ENCODE measurements around the gene CPTP.

The CPTP gene

GRCh38 chr1:1296070-1297061 lies 28.2 kb upstream of the CPTP start:
- Histone ChIP-seq H2BK15ac (ENCODE audit: low read length) (no peak overlapping the region), H3K27me3 (ENCODE audit: control insufficient read depth in 3 of 3, insufficient read depth in 3 of 3, low read depth in 1 of 3, low read length in 3 of 3) (no peaks in the 10 kb centered on the region), H3K4ac (ENCODE audit: low read length) (no peak overlapping the region), H3K18ac (ENCODE audit: low read length) (no peak overlapping the region), H4K8ac (ENCODE audit: low read depth, low read length) (peak overlapping the region; percentile 43), H3K14ac (ENCODE audit: low read length) (no peak overlapping the region), H2AK5ac (ENCODE audit: low read depth, low read length) (no peak overlapping the region), H3K4me2 (ENCODE audit: insufficient read depth, low read length, poor library complexity, severe bottlenecking) (no peak overlapping the region), H3K4me1 (ENCODE audit: control insufficient read depth in 2 of 2, insufficient read depth in 1 of 2, low read depth in 1 of 2, low read length in 2 of 2) (no peaks in the 10 kb centered on the region), H3K9ac (ENCODE audit: low read depth, low read length, poor library complexity) (peak overlapping the region; percentile 70), H3K79me1 (ENCODE audit: low read depth, low read length) (peaks cover 4% of the 10 kb centered on the region), H2BK5ac (ENCODE audit: low read length) (no peak overlapping the region), H3K4me3 (ENCODE audit: low read length in 2 of 2) (peak overlapping the region in 1 of 2 donors; percentile 68), H2AFZ (ENCODE audit: low read length) (no peak overlapping the region), H2BK12ac (ENCODE audit: low read length) (no peak overlapping the region), H2BK120ac (ENCODE audit: low read depth, low read length) (no peak overlapping the region), H3K36me3 (replicated peaks in 1 of 2; ENCODE audit: control insufficient read depth in 2 of 2, insufficient read depth in 2 of 2, low read length in 2 of 2) (peaks cover 3 to 31% of the 10 kb centered on the region in 2 donors), H4K91ac (ENCODE audit: low read depth, low read length, poor library complexity) (no peak overlapping the region), H3K27ac (replicated peaks; ENCODE audit: low read length) (no peak overlapping the region), H3K9me3 (replicated peaks in 1 of 2; ENCODE audit: control insufficient read depth in 2 of 2, insufficient read depth in 1 of 2, low read depth in 1 of 2, low read length in 2 of 2) (peaks cover 0 to 3% of the 10 kb centered on the region in 2 donors), H3K23ac (ENCODE audit: low read depth, low read length, poor library complexity) (peak overlapping the region; percentile 89)
- WGBS, 2 donors (ENCODE audit: extremely low coverage in 2 of 2, insufficient read length in 2 of 2, insufficient replicate concordance in 1 of 2), result no CpG with 5 or more reads among the region's 62 CpGs
- DNase-seq (ENCODE audit: low spot score), result no peak

GRCh38 chr1:1297802-1298424 lies 26.7 kb upstream of the CPTP start:
- Histone ChIP-seq H2AFZ (ENCODE audit: low read length) (no peak overlapping the region), H3K14ac (ENCODE audit: low read length) (no peak overlapping the region), H2BK15ac (ENCODE audit: low read length) (no peak overlapping the region), H3K4me1 (ENCODE audit: control insufficient read depth in 2 of 2, insufficient read depth in 1 of 2, low read depth in 1 of 2, low read length in 2 of 2) (no peaks in the 10 kb centered on the region), H2AK5ac (ENCODE audit: low read depth, low read length) (no peak overlapping the region), H3K4ac (ENCODE audit: low read length) (no peak overlapping the region), H2BK12ac (ENCODE audit: low read length) (no peak overlapping the region), H3K4me2 (ENCODE audit: insufficient read depth, low read length, poor library complexity, severe bottlenecking) (no peak overlapping the region), H3K23ac (ENCODE audit: low read depth, low read length, poor library complexity) (no peak overlapping the region), H2BK5ac (ENCODE audit: low read length) (peak overlapping the region; percentile 24), H3K27ac (replicated peaks; ENCODE audit: low read length) (no peak overlapping the region), H2BK120ac (ENCODE audit: low read depth, low read length) (no peak overlapping the region), H3K4me3 (ENCODE audit: low read length in 2 of 2) (no peak overlapping the region), H4K8ac (ENCODE audit: low read depth, low read length) (peak overlapping the region; percentile 43), H3K18ac (ENCODE audit: low read length) (no peak overlapping the region), H3K79me1 (ENCODE audit: low read depth, low read length) (peaks cover 4% of the 10 kb centered on the region), H3K9ac (ENCODE audit: low read depth, low read length, poor library complexity) (no peak overlapping the region), H3K9me3 (replicated peaks in 1 of 2; ENCODE audit: control insufficient read depth in 2 of 2, insufficient read depth in 1 of 2, low read depth in 1 of 2, low read length in 2 of 2) (peaks cover 0 to 3% of the 10 kb centered on the region in 2 donors), H4K91ac (ENCODE audit: low read depth, low read length, poor library complexity) (no peak overlapping the region), H3K27me3 (ENCODE audit: control insufficient read depth in 3 of 3, insufficient read depth in 3 of 3, low read depth in 1 of 3, low read length in 3 of 3) (no peaks in the 10 kb centered on the region), H3K36me3 (replicated peaks in 1 of 2; ENCODE audit: control insufficient read depth in 2 of 2, insufficient read depth in 2 of 2, low read length in 2 of 2) (peaks cover 3 to 31% of the 10 kb centered on the region in 2 donors)
- WGBS, 2 donors (ENCODE audit: extremely low coverage in 2 of 2, insufficient read length in 2 of 2, insufficient replicate concordance in 1 of 2), result no CpG with 5 or more reads among the region's 31 CpGs
- no peak for DNase-seq (ENCODE audit: low spot score)

- Histone ChIP-seq H2BK15ac (ENCODE audit: low read length) (no peak overlapping the region), H3K4me1 (ENCODE audit: control insufficient read depth in 2 of 2, insufficient read depth in 1 of 2, low read depth in 1 of 2, low read length in 2 of 2) (no peaks in the 10 kb centered on the region), H3K4me2 (ENCODE audit: insufficient read depth, low read length, poor library complexity, severe bottlenecking) (no peak overlapping the region), H3K27me3 (ENCODE audit: control insufficient read depth in 3 of 3, insufficient read depth in 3 of 3, low read depth in 1 of 3, low read length in 3 of 3) (no peaks in the 10 kb centered on the region), H2BK5ac (ENCODE audit: low read length) (no peak overlapping the region), H2BK12ac (ENCODE audit: low read length) (no peak overlapping the region), H3K4ac (ENCODE audit: low read length) (no peak overlapping the region), H3K18ac (ENCODE audit: low read length) (no peak overlapping the region), H2BK120ac (ENCODE audit: low read depth, low read length) (no peak overlapping the region), H3K27ac (replicated peaks; ENCODE audit: low read length) (no peak overlapping the region), H3K9ac (ENCODE audit: low read depth, low read length, poor library complexity) (no peak overlapping the region), H4K91ac (ENCODE audit: low read depth, low read length, poor library complexity) (no peak overlapping the region), H3K4me3 (ENCODE audit: low read length in 2 of 2) (no peak overlapping the region), H4K8ac (ENCODE audit: low read depth, low read length) (no peak overlapping the region), H3K36me3 (replicated peaks in 1 of 2; ENCODE audit: control insufficient read depth in 2 of 2, insufficient read depth in 2 of 2, low read length in 2 of 2) (peaks cover 3 to 28% of the 10 kb centered on the region in 2 donors), H3K14ac (ENCODE audit: low read length) (no peak overlapping the region), H2AK5ac (ENCODE audit: low read depth, low read length) (no peak overlapping the region), H3K23ac (ENCODE audit: low read depth, low read length, poor library complexity) (peak overlapping the region; percentile 39), H2AFZ (ENCODE audit: low read length) (no peak overlapping the region), H3K79me1 (ENCODE audit: low read depth, low read length) (peaks cover 4% of the 10 kb centered on the region), H3K9me3 (replicated peaks in 1 of 2; ENCODE audit: control insufficient read depth in 2 of 2, insufficient read depth in 1 of 2, low read depth in 1 of 2, low read length in 2 of 2) (peaks cover 0 to 3% of the 10 kb centered on the region in 2 donors)
- DNase-seq (ENCODE audit: low spot score), result no peak
- no CpG with 5 or more reads among the region's 30 CpGs for WGBS, 2 donors (ENCODE audit: extremely low coverage in 2 of 2, insufficient read length in 2 of 2, insufficient replicate concordance in 1 of 2)
Observed at GRCh38 chr1:1298861-1299685, 25.5 kb upstream of the CPTP start.
